ENCODE results near the gene ULK2.
"Not testable (repeated sequence)": the region's sequence is repeated elsewhere in the genome, so short reads cannot be mapped to it uniquely, and the experiment has no call there.

ULK2 gene

GRCh38 chr17:19766016-19766415 is 101.7 kb downstream of the ULK2 start:
- Histone ChIP-seq H3K4me3 (replicated peaks; ENCODE audit: low read depth, low read length) (no peak overlapping the region), H3K27me3 (replicated peaks; ENCODE audit: control insufficient read depth, insufficient read depth, low read length) (no peaks in the 10 kb centered on the region), H3K36me3 (ENCODE audit: control insufficient read depth, insufficient read depth, low read length) (no peaks in the 10 kb centered on the region)
- no peak for DNase-seq (ENCODE audit: extremely low read depth, insufficient read length)
- TF ChIP-seq CTCF (IDR thresholded peaks at IDR 0.05; ENCODE audit: insufficient read depth, low read length, poor library complexity, severe bottlenecking) = no peak

GRCh38 chr17:19763991-19764390 is 103.7 kb downstream of the ULK2 start:
- not testable (repeated sequence) for H3K4me3 ChIP-seq (replicated peaks; ENCODE audit: low read depth, low read length); DNase-seq (ENCODE audit: extremely low read depth, insufficient read length)

GRCh38 chr17:19763416-19763815 is 104.3 kb downstream of the ULK2 start:
- Histone ChIP-seq H3K27me3 (replicated peaks; ENCODE audit: control insufficient read depth, insufficient read depth, low read length) (no peaks in the 10 kb centered on the region), H3K4me3 (replicated peaks; ENCODE audit: low read depth, low read length) (no peak overlapping the region), H3K36me3 (ENCODE audit: control insufficient read depth, insufficient read depth, low read length) (no peaks in the 10 kb centered on the region)
- DNase-seq (ENCODE audit: extremely low read depth, insufficient read length) = no peak
- TF ChIP-seq CTCF (IDR thresholded peaks at IDR 0.05; ENCODE audit: insufficient read depth, low read length, poor library complexity, severe bottlenecking) = no peak

More at GRCh38 chr17:19763991-19764390, 103.7 kb downstream of the ULK2 start:
- not testable (repeated sequence) for H3K36me3 ChIP-seq (ENCODE audit: control insufficient read depth, insufficient read depth, low read length); H3K27me3 ChIP-seq (replicated peaks; ENCODE audit: control insufficient read depth, insufficient read depth, low read length)

- TF ChIP-seq CTCF (IDR thresholded peaks at IDR 0.05; ENCODE audit: insufficient read depth, low read length, poor library complexity, severe bottlenecking) = peak; percentile 82
- no peaks in the 10 kb centered on the region for H3K27me3 ChIP-seq (replicated peaks; ENCODE audit: control insufficient read depth, insufficient read depth, low read length)
- no peak overlapping the region for H3K4me3 ChIP-seq (replicated peaks; ENCODE audit: low read depth, low read length)
- DNase-seq (ENCODE audit: extremely low read depth, insufficient read length) = no peak
- no peaks in the 10 kb centered on the region for H3K36me3 ChIP-seq (ENCODE audit: control insufficient read depth, insufficient read depth, low read length)
Observed at GRCh38 chr17:19762515-19762961, 105.2 kb downstream of the ULK2 start.

- TF ChIP-seq CTCF (IDR thresholded peaks at IDR 0.05; ENCODE audit: insufficient read depth, low read length, poor library complexity, severe bottlenecking) = no peak
- no peaks in the 10 kb centered on the region for H3K27me3 ChIP-seq (replicated peaks; ENCODE audit: control insufficient read depth, insufficient read depth, low read length)
- no peak overlapping the region for H3K4me3 ChIP-seq (replicated peaks; ENCODE audit: low read depth, low read length)
- DNase-seq (ENCODE audit: extremely low read depth, insufficient read length) = no peak
- no peaks in the 10 kb centered on the region for H3K36me3 ChIP-seq (ENCODE audit: control insufficient read depth, insufficient read depth, low read length)
Observed at GRCh38 chr17:19760746-19761145, 107.0 kb downstream of the ULK2 start.

- no peak for DNase-seq (ENCODE audit: extremely low read depth, insufficient read length)
- Histone ChIP-seq H3K36me3 (ENCODE audit: control insufficient read depth, insufficient read depth, low read length) (no peaks in the 10 kb centered on the region), H3K4me3 (replicated peaks; ENCODE audit: low read depth, low read length) (no peak overlapping the region), H3K27me3 (replicated peaks; ENCODE audit: control insufficient read depth, insufficient read depth, low read length) (no peaks in the 10 kb centered on the region)
- no peak for TF ChIP-seq CTCF (IDR thresholded peaks at IDR 0.05; ENCODE audit: insufficient read depth, low read length, poor library complexity, severe bottlenecking)
Observed at GRCh38 chr17:19759568-19760549, 107.9 kb downstream of the ULK2 start.
